Cardiac muscle cell (in vitro differentiated cells and primary cell): Measurements from ENCODE around the gene VMA21. TPM values are rescaled to one million over a fixed set of nuclear protein-coding genes. Genes with fewer than 3 reads are reported as not detected.
A peak's percentile ranks its signal among the peaks of the same experiment; 100 is the strongest.

Experiments used
- DNase-seq, 2 donors: peaks; one replicate each; pipeline versions ENCODE4 v3.0.0 to v3.0.0-alpha.2; 2010 to 2017; ENCODE audit warnings: low read depth in 1 of 2, low spot score in 1 of 2
- H3K27ac ChIP-seq: fragments of 200-600 bp; sonication (generic); 2 replicates; pipeline ENCODE4 v1.5.1; 2016
- H3K27me3 ChIP-seq: fragments of 200-600 bp; sonication (generic); 2 replicates; pipeline ENCODE4 v1.6.0; 2016; ENCODE audit warnings: control low read depth
- H3K36me3 ChIP-seq: fragments of 200-600 bp; sonication (generic); 2 replicates; pipeline ENCODE4 v1.5.1; 2016; ENCODE audit warnings: control low read depth
- H3K4me1 ChIP-seq: fragments of 200-600 bp; sonication (generic); 2 replicates; pipeline ENCODE4 v1.8.1; 2017; ENCODE audit warnings: low read depth, mild to moderate bottlenecking, mixed run types
- H3K4me3 ChIP-seq: fragments of 200-600 bp; sonication (generic); 2 replicates; pipeline ENCODE4 v1.5.1; 2016; ENCODE audit warnings: mild to moderate bottlenecking
- H3K9me3 ChIP-seq: fragments of 200-600 bp; sonication (generic); 2 replicates; pipeline ENCODE4 v1.5.1; 2017; ENCODE audit warnings: low read depth, mild to moderate bottlenecking, control low read depth
- polyA plus RNA-seq: library from polyadenylated mRNA; unstranded; fragments of >200 nt; fragmentation: Nextera tagmentation; extraction: Ambion mirVana; gene quantifications from 2 replicates; pipeline ENCODE4 v1.2.1, GENCODE V29; 2016
- total RNA-seq: library from RNA; depleted of rRNA; stranded (reverse); fragments of >200 nt; gene quantifications from 2 replicates; pipeline ENCODE4 v1.2.3, GENCODE V29; 2016
- TF ChIP-seq, protein P1 (sequence below): IDR thresholded peaks from 2 replicates; pipeline ENCODE4 v1.5.1; 2012; ENCODE audit warnings: low read depth, mild to moderate bottlenecking, low read length

The VMA21 gene
- total and polyA plus RNA-seq, 2 experiments from 2014 or later, result 17.6 to 21.5 TPM

DNA sequence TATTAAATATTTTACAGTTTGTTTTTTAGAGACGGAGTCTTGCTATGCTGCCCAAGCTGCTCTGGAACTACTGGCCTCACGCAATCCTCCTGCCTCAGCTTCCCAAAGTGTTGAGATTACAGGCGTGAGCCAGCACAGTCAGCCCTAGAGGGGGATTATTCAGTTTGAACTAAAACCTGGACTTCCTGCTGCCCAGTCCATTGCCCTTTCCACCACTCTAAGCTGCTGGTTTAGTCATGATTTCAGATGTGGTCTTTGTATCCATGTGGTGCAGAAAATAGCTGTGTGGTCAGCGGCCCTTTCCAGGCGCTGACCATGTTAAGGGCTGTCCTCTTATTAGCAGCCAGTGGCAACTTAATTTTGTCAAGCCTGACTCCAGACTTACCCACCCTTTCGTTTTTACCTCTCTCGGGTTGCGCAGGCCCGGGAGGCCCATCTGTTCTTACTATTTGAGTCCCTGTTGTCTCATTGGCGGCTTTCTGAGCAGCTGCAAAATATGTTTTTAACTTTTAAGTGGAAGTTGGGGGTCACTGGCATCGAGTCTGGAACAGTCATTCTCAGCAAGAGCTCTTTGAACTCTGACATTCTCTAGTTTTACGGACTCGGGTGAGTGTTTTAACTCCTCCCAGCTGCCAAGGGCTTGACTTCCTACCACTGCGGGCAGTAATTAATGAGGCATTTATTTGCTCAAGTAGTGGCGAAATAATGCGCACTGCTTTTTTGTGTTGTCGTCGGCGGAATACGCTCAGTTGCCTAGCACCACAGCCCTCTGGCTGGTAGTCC is 773 bp upstream of the VMA21 start:
- TF ChIP-seq, protein P1, sequence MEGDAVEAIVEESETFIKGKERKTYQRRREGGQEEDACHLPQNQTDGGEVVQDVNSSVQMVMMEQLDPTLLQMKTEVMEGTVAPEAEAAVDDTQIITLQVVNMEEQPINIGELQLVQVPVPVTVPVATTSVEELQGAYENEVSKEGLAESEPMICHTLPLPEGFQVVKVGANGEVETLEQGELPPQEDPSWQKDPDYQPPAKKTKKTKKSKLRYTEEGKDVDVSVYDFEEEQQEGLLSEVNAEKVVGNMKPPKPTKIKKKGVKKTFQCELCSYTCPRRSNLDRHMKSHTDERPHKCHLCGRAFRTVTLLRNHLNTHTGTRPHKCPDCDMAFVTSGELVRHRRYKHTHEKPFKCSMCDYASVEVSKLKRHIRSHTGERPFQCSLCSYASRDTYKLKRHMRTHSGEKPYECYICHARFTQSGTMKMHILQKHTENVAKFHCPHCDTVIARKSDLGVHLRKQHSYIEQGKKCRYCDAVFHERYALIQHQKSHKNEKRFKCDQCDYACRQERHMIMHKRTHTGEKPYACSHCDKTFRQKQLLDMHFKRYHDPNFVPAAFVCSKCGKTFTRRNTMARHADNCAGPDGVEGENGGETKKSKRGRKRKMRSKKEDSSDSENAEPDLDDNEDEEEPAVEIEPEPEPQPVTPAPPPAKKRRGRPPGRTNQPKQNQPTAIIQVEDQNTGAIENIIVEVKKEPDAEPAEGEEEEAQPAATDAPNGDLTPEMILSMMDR, result no peak
- no peak for DNase-seq
- H3K4me3 ChIP-seq, result peak overlapping the region; percentile 97
- H3K9me3 ChIP-seq, result no peaks in the 10 kb centered on the region
- H3K36me3 ChIP-seq, result no peaks in the 10 kb centered on the region
- H3K27me3 ChIP-seq, result no peaks in the 10 kb centered on the region
- peaks cover 8% of the 10 kb centered on the region for H3K4me1 ChIP-seq
- peak overlapping the region; percentile 98 for H3K27ac ChIP-seq

DNA sequence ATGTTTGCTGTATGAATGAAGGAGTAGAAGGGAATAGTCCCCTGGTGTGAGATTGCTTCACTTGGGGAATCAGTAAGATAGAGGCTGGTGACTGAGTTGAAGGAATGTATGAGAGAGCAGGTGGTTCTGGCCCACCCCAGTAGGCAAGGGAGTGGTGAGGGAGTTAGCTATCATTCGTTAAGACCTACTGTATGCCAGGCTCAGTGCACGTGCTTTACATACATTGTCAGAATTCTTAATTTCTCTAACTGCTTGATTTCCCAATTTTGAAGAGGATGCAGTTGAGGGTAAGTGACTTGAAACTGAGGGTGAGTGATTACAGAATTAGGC is 700 bp downstream of the VMA21 start:
- Histone ChIP-seq H3K9me3 (no peaks in the 10 kb centered on the region), H3K27me3 (no peaks in the 10 kb centered on the region), H3K27ac (peak overlapping the region; percentile 98), H3K4me1 (peaks cover 10% of the 10 kb centered on the region), H3K36me3 (no peaks in the 10 kb centered on the region), H3K4me3 (peak overlapping the region; percentile 97)
- TF ChIP-seq, protein P1, result no peak
- no peak for DNase-seq

DNA sequence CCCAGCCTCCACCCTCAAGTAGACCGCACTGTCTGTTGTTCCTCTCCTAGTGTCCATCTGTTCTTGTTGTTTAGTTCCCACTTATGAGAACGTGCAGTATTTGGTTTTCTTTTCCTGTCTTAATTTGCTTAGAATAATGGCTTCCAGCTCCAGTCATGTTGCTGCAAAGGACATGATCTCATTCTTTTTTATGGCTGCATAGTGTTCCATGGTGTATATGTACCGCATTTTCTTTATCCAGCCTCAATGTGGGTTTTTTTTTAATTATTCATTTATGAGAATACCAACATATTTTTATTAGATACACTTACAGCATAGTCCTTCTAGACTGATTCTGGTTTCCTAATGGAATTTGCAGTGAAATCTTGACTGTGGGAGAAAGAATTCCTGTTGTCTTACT is 1.3 kb downstream of the VMA21 start:
- H3K4me3 ChIP-seq, result no peak overlapping the region
- TF ChIP-seq, protein P1, result no peak
- H3K36me3 ChIP-seq, result no peaks in the 10 kb centered on the region
- no peaks in the 10 kb centered on the region for H3K9me3 ChIP-seq
- no peaks in the 10 kb centered on the region for H3K27me3 ChIP-seq
- H3K4me1 ChIP-seq, result peaks cover 10% of the 10 kb centered on the region
- no peak for DNase-seq
- no peak overlapping the region for H3K27ac ChIP-seq

DNA sequence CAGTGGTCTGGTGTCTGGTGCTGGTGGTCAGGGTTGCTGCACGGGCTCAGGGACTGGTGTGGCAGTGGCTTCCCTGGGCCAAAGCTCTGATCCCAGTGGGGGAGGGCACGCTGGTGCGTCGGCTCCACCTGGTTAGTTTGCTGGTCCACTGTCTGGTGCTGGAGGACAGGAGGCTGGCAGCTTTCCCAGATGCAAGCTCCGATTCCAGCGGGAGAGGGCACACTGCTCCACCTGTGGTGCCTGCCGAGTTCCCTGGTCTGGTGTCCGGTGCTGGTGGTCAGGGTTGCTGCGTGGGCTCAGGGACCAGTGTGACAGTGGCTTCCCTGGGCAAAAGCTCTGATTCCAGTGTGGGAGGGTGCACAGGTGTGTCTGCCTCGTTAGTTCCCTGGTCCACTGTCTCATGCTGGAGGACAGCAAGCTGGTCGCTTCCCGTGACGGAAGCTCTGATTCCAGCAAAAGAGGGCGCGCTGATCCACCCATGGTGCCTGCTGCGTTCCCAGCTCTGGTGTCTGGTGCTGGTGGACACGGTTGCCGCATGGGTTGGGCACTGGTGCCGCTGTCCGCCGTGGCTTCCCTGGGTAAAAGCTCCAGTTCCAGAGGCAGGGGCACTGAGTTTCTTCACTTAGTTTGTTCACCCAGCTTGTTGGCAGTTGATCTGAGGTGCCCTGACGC is 5.8 kb downstream of the VMA21 start:
- Histone ChIP-seq H3K36me3 (no peaks in the 10 kb centered on the region), H3K4me3 (no peak overlapping the region), H3K9me3 (no peaks in the 10 kb centered on the region), H3K4me1 (peaks cover 10% of the 10 kb centered on the region), H3K27ac (no peak overlapping the region), H3K27me3 (no peaks in the 10 kb centered on the region)
- TF ChIP-seq, protein P1, result no peak
- DNase-seq, result no peak

DNA sequence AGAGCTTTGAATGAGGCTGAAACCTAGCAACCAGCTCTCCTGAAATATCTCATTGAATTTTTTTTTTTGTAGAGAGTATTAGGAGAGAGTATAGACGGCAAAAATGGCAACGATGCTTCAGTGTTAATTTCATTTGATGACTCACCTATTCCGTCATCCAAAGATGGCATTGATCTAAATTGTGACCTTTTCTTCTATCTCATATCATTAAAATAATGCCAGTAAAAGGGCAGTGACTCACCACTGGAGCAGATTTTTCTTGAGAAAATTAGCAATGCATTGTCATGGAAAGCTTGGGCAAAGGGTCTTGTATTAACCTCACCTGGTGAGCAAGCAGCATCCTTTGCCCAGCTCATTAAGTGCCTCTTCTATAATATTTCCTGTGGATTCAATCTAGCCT is 19.6 kb downstream of the VMA21 start:
- Histone ChIP-seq H3K4me3 (no peak overlapping the region), H3K27me3 (no peaks in the 10 kb centered on the region), H3K36me3 (no peaks in the 10 kb centered on the region), H3K27ac (no peak overlapping the region), H3K9me3 (no peaks in the 10 kb centered on the region), H3K4me1 (no peaks in the 10 kb centered on the region)
- DNase-seq, result no peak
- TF ChIP-seq, protein P1, result no peak
